Stomach (tissue), 9 donors: Measurements from ENCODE around the gene SGMS2. TPM values are rescaled to one million over a fixed set of nuclear protein-coding genes. Genes with fewer than 3 reads are reported as not detected.

Experiments
- DNase-seq, 2 donors: peaks; one replicate each; pipeline versions ENCODE4 v3.0.0 to v3.0.0-alpha.2; 2013 to 2019
- H3K27ac ChIP-seq, 5 donors: fragments of 200-600 bp in 4 of 5; sonication (generic) in 4 of 5; one replicate each; pipeline ENCODE4 v1.5.1; 2013 to 2019; ENCODE audit warnings: mild to moderate bottlenecking in 1 of 5, moderate library complexity in 1 of 5
- H3K27me3 ChIP-seq, 3 donors: fragments of 200-600 bp; sonication (generic); one replicate each; pipeline ENCODE4 v1.5.1; 2017 to 2019; ENCODE audit warnings: mixed run types in 1 of 3
- H3K36me3 ChIP-seq, 4 donors: fragments of 200-600 bp; sonication (generic); 1 replicate in 3 of 4; 2 replicates in 1 of 4; pipeline ENCODE4 v1.5.1; 2016 to 2019
- H3K4me1 ChIP-seq, 4 donors: fragments of 200-600 bp; sonication (generic); one replicate each; pipeline ENCODE4 v1.5.1; 2016 to 2019
- H3K4me3 ChIP-seq, 4 donors: fragments of 200-600 bp; sonication (generic) in 3 of 4; one replicate each; pipeline ENCODE4 v1.5.1; 2016 to 2019; ENCODE audit warnings: mild to moderate bottlenecking in 1 of 4
- H3K9me3 ChIP-seq, 4 donors: fragments of 200-600 bp; sonication (generic); one replicate each; pipeline ENCODE4 v1.5.1; 2016 to 2019
- CTCF ChIP-seq, 7 experiments: fragments of 450-650 bp in 4 of 7; fragments of 200-600 bp in 3 of 7; sonication (generic) in 3 of 7; IDR thresholded peaks; one replicate each; pipeline ENCODE4 v1.5.1; 2016 to 2019; ENCODE audit warnings: antibody characterized with exemption in 7 of 7, control low read depth in 2 of 7, mild to moderate bottlenecking in 1 of 7
- EP300 ChIP-seq: sonication (generic); formaldehyde crosslinking; IDR thresholded peaks from one replicate; pipeline ENCODE4 v1.6.1; 2017; ENCODE audit warnings: antibody characterized with exemption
- POLR2A ChIP-seq, 4 donors: fragments of 450-650 bp; IDR thresholded peaks; one replicate each; pipeline ENCODE4 v1.6.1; 2016; ENCODE audit warnings: antibody characterized with exemption in 4 of 4, control low read depth in 2 of 4, mild to moderate bottlenecking in 1 of 4, moderate library complexity in 1 of 4
- POLR2AphosphoS5 ChIP-seq, 3 donors: sonication (generic); formaldehyde crosslinking; IDR thresholded peaks; one replicate each; pipeline ENCODE4 v1.6.1; 2016; ENCODE audit warnings: antibody characterized with exemption in 3 of 3
- WGBS, 5 donors: extraction: QIAGEN DNeasy Blood & Tissue Kit in 3 of 5; methylation state at CpG; one replicate each; pipeline versions ENCODE4 v1.1.5 to v1.1.7; 2013 to 2018; 5-methylcytosine and 5-hydroxymethylcytosine counted together
- intact Hi-C: fragments of 100-400 bp; cut with DNase I; formaldehyde crosslinking; loops from one replicate; pipeline ENCODE4 v1.15.1; 2023; ENCODE audit warnings: low total_unique reads
- polyA plus RNA-seq, 3 donors: library from polyadenylated mRNA; stranded (reverse); fragments of 200-250 nt; gene quantifications; one replicate each; pipeline ENCODE4 v1.2.3, GENCODE V29; 2013
- total RNA-seq, 5 donors: library from RNA; depleted of rRNA; stranded (reverse); fragments of >200 nt; gene quantifications; one replicate each; pipeline versions ENCODE4 v1.1.0 to v1.2.3, GENCODE V29; 2014 to 2016
- donor health status: healthy with polysubstance abuse.
- donor health status: Bipolar disorder and iron deficiency.
- donor health status: healthy.

The SGMS2 gene
- total and polyA plus RNA-seq, 8 donors, result 2.4 to 85.8 (median 20.4) TPM

- H3K27ac ChIP-seq, result no peak overlapping the region
- peaks cover 0 to 2% (median 0%) of the 10 kb centered on the region in 4 donors for H3K4me1 ChIP-seq
- intact Hi-C loops, result loop anchor here (5.0 kb wide), 1 partner anchor 144 kb away; no protein-coding TSS in a partner anchor
- WGBS, 5 donors, result 89 to 92% (median 90%) methylated on average over 4 of the region's 4 CpGs
- no peaks in the 10 kb centered on the region for H3K27me3 ChIP-seq
- H3K4me3 ChIP-seq, result no peak overlapping the region
- H3K9me3 ChIP-seq, result no peaks in the 10 kb centered on the region
- no peak for DNase-seq
- H3K36me3 ChIP-seq, result peaks cover 0 to 48% (median 25%) of the 10 kb centered on the region in 4 donors
- TF ChIP-seq EP300, result no peak
These were observed 81.8 kb downstream of the SGMS2 start for GRCh38 chr4:107906458-107907100.

GRCh38 chr4:107908377-107908776, 83.6 kb downstream of the SGMS2 start:
- peaks cover 0 to 44% (median 24%) of the 10 kb centered on the region in 4 donors for H3K36me3 ChIP-seq
- H3K4me1 ChIP-seq, result peaks cover 0 to 4% (median 0%) of the 10 kb centered on the region in 4 donors
- intact Hi-C loops, result loop anchor here (5.0 kb wide), 1 partner anchor 146 kb away; no protein-coding TSS in a partner anchor
- no peak overlapping the region for H3K27ac ChIP-seq
- H3K27me3 ChIP-seq, result no peaks in the 10 kb centered on the region
- WGBS, 5 donors, result 86 to 92% (median 88%) methylated on average over 7 of the region's 7 CpGs
- TF ChIP-seq POLR2AphosphoS5 (IDR thresholded peaks at IDR 0.05), result no peak
- no peak for TF ChIP-seq POLR2A (IDR thresholded peaks at IDR 0.05)
- no peak for TF ChIP-seq EP300
- TF ChIP-seq CTCF (IDR thresholded peaks at IDR 0.05), result no peak
- no peak overlapping the region for H3K4me3 ChIP-seq
- DNase-seq, result no peak
- no peaks in the 10 kb centered on the region for H3K9me3 ChIP-seq

GRCh38 chr4:107913283-107913899, 88.7 kb downstream of the SGMS2 start:
- peak in 1 of 2 donors; percentile 86 for DNase-seq
- 8 to 25% (median 10%) methylated on average over 2 of the region's 2 CpGs for WGBS, 5 donors
- Histone ChIP-seq H3K4me3 (no peak overlapping the region), H3K4me1 (peaks cover 0 to 4% (median 0%) of the 10 kb centered on the region in 4 donors), H3K27me3 (no peaks in the 10 kb centered on the region), H3K27ac (no peak overlapping the region), H3K36me3 (peaks cover 0 to 30% (median 19%) of the 10 kb centered on the region in 4 donors), H3K9me3 (no peaks in the 10 kb centered on the region)
- TF ChIP-seq EP300, result no peak
- peak in 1 of 3 donors; percentile 40 for TF ChIP-seq POLR2AphosphoS5 (IDR thresholded peaks at IDR 0.05)
- peak in 5 of 7 experiments; percentile 53 to 89 (median 76) for TF ChIP-seq CTCF (IDR thresholded peaks at IDR 0.05)
- intact Hi-C loops, result no loop called here

- H3K4me1 ChIP-seq, result peaks cover 0 to 4% (median 0%) of the 10 kb centered on the region in 4 donors
- peaks cover 0 to 13% (median 9%) of the 10 kb centered on the region in 4 donors for H3K9me3 ChIP-seq
- 70 to 90% (median 79%) methylated on average over 1 of the region's 1 CpG for WGBS, 5 donors
- H3K27me3 ChIP-seq, result no peaks in the 10 kb centered on the region
- no peak for TF ChIP-seq EP300
- TF ChIP-seq POLR2A (IDR thresholded peaks at IDR 0.05), result no peak
- no peak for TF ChIP-seq POLR2AphosphoS5 (IDR thresholded peaks at IDR 0.05)
- TF ChIP-seq CTCF (IDR thresholded peaks at IDR 0.05), result no peak
- H3K4me3 ChIP-seq, result no peak overlapping the region
- no peak for DNase-seq
- intact Hi-C loops, result no loop called here
- peaks cover 0 to 11% (median 7%) of the 10 kb centered on the region in 4 donors for H3K36me3 ChIP-seq
- H3K27ac ChIP-seq, result no peak overlapping the region
These were observed 90.5 kb downstream of the SGMS2 start for GRCh38 chr4:107915220-107915619.
